ENCODE results near the gene PTK7. TPM values are rescaled to one million over a fixed set of nuclear protein-coding genes. Genes with fewer than 3 reads are reported as not detected.

PTK7 gene
- total and polyA plus RNA-seq, 9 donors, result 44.4 to 167 (median 84.8) TPM

DNA sequence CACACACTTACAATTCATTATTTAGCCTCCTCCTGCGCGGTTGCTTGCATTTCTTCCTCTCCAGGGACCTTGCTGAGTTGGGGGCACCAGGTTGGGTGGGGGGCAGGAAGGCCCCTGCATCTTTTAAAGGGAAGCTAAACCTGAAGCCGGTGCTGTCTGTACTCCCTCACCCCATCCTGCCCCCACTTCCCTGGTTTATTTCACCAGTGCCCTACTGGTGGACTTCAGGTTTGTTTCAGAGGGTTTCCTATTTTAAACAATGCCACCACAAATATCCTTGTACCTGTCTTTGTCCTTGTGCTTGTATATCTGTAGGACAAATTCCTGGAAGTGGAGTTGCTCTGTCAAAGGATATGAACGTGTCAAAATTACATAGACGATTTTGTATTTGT is 21.0 kb downstream of the PTK7 start:
- no peak for TF ChIP-seq POLR2A (IDR thresholded peaks at IDR 0.05)
- TF ChIP-seq, protein P1, sequence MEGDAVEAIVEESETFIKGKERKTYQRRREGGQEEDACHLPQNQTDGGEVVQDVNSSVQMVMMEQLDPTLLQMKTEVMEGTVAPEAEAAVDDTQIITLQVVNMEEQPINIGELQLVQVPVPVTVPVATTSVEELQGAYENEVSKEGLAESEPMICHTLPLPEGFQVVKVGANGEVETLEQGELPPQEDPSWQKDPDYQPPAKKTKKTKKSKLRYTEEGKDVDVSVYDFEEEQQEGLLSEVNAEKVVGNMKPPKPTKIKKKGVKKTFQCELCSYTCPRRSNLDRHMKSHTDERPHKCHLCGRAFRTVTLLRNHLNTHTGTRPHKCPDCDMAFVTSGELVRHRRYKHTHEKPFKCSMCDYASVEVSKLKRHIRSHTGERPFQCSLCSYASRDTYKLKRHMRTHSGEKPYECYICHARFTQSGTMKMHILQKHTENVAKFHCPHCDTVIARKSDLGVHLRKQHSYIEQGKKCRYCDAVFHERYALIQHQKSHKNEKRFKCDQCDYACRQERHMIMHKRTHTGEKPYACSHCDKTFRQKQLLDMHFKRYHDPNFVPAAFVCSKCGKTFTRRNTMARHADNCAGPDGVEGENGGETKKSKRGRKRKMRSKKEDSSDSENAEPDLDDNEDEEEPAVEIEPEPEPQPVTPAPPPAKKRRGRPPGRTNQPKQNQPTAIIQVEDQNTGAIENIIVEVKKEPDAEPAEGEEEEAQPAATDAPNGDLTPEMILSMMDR (IDR thresholded peaks at IDR 0.05), result no peak
- TF ChIP-seq EP300 (IDR thresholded peaks at IDR 0.05), result no peak
- 15% methylated on average over 5 of the region's 5 CpGs for WGBS, 3 donors
- Histone ChIP-seq H3K27ac (peak overlapping the region in 1 of 2 donors; percentile 59), H3K9me3 (no peaks in the 10 kb centered on the region), H3K27me3 (no peaks in the 10 kb centered on the region), H3K4me1 (ENCODE audit: insufficient read depth) (peaks cover 19% of the 10 kb centered on the region), H3K36me3 (no peaks in the 10 kb centered on the region), H3K4me3 (no peak overlapping the region)
- intact Hi-C loops (cut with DNase I), result no loop called here
- DNase-seq, result no peak

DNA sequence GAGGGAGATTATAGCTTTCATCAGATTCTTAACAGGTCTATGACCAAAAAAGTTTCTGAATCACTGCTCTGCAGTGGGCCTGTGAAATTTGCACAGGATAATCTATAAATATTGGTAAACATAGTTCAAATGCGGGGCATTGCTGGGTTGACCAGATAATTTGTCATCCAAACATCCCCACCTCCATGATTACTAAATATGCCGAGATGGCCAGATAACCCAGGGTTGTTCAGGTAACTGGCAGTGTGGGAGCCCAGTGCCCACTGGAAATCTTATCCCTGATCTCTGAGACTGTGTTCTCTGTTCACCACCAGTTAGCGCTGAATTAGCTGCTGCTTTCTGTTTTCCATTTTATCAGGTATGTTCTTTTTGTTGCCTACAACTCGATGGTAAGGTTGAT is 21.4 kb downstream of the PTK7 start:
- WGBS, 3 donors, result 63 to 71% (median 66%) methylated on average over 4 of the region's 4 CpGs
- Histone ChIP-seq H3K36me3 (no peaks in the 10 kb centered on the region), H3K27ac (peak overlapping the region in 1 of 2 donors; percentile 59), H3K27me3 (no peaks in the 10 kb centered on the region), H3K4me3 (no peak overlapping the region), H3K4me1 (ENCODE audit: insufficient read depth) (peaks cover 19% of the 10 kb centered on the region), H3K9me3 (no peaks in the 10 kb centered on the region)
- intact Hi-C loops (cut with DNase I), result no loop called here
- no peak for DNase-seq
- TF ChIP-seq, protein P1 (IDR thresholded peaks at IDR 0.05), result no peak
- TF ChIP-seq EP300 (IDR thresholded peaks at IDR 0.05), result no peak

DNA sequence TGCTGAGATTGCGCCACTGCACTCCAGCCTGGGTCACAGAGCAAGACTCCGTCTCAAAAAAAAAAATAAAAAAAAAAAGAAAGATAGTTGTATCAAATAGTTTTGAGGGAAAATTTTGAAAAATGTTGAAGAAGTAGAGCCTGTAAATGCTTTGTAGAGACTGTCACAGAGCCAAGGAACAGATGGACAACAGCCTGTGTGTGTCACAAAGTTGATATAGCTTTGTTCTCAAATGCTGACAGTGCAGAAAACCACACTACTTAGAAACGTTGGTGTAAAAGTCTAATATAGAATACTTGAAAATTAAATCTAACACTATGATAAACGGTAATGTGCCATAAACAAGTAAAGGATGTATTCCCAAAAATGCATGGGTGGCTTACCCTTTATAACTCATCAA is 25.4 kb downstream of the PTK7 start:
- DNase-seq, result no peak
- TF ChIP-seq EP300 (IDR thresholded peaks at IDR 0.05), result no peak
- TF ChIP-seq, protein P1 (IDR thresholded peaks at IDR 0.05), result no peak
- no peak for TF ChIP-seq POLR2A (IDR thresholded peaks at IDR 0.05)
- no peaks in the 10 kb centered on the region for H3K36me3 ChIP-seq
- H3K27ac ChIP-seq, result no peak overlapping the region
- intact Hi-C loops (cut with DNase I), result no loop called here
- no peaks in the 10 kb centered on the region for H3K27me3 ChIP-seq
- no peaks in the 10 kb centered on the region for H3K9me3 ChIP-seq
- H3K4me3 ChIP-seq, result no peak overlapping the region
- WGBS, 3 donors, result 20 to 26% (median 22%) methylated on average over 4 of the region's 4 CpGs
- peaks cover 12% of the 10 kb centered on the region for H3K4me1 ChIP-seq (ENCODE audit: insufficient read depth)

DNA sequence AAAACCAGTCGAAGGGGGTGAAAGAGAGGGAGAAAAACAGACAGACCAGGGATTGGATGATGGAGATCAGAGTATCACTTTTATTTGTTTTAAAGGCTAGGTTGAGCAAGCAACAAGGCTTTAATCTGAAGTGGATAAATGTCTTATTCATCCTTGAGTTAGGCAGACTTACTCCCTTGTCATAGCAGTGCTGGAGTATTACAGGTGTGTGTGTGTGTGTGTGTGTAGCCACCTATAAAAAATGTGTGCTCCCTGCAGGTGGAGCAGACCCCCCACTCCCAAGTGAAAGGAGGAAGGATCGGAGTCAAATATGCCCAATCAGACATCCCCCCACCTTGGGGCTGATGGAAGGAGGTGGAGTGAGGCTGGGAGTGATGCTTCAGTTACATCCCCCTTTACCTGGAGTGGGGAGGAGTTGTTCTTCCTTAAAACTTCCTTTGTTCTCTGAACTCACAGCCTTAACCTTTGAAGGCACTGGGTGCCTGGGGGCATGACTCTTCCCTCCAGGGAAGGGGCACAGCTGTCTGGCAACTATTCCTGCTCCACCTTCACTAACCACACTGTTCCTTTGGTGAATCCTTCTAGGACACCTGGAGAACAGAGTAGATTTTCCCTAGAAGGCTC is 27.3 kb downstream of the PTK7 start:
- no peak overlapping the region for H3K27ac ChIP-seq
- H3K9me3 ChIP-seq, result no peaks in the 10 kb centered on the region
- peaks cover 1% of the 10 kb centered on the region for H3K4me1 ChIP-seq (ENCODE audit: insufficient read depth)
- no peak overlapping the region for H3K4me3 ChIP-seq
- WGBS, 3 donors, result 57 to 78% (median 75%) methylated on average over 2 of the region's 2 CpGs
- no peaks in the 10 kb centered on the region for H3K36me3 ChIP-seq
- TF ChIP-seq, protein P1 (IDR thresholded peaks at IDR 0.05), result no peak
- no peak for TF ChIP-seq POLR2A (IDR thresholded peaks at IDR 0.05)
- TF ChIP-seq EP300 (IDR thresholded peaks at IDR 0.05), result no peak
- no peak for DNase-seq
- H3K27me3 ChIP-seq, result no peaks in the 10 kb centered on the region
- intact Hi-C loops (cut with DNase I), result no loop called here
